Hematopoietic multipotent progenitor cell (in vitro differentiated cells): ENCODE measurements around the gene GPHB5. TPM values are rescaled to one million over a fixed set of nuclear protein-coding genes. Genes with fewer than 3 reads are reported as not detected.
"Not testable (repeated sequence)": the region's sequence is repeated elsewhere in the genome, so short reads cannot be mapped to it uniquely, and the experiment has no call there.

Source experiments
- DNase-seq, 3 donors: peaks; one replicate each; pipeline ENCODE4 v3.0.0-alpha.2; 2011 to 2015; ENCODE audit warnings: low read depth in 2 of 3, low spot score in 2 of 3
- total RNA-seq: library from RNA; depleted of rRNA; stranded (reverse); fragments of >200 nt; gene quantifications from one replicate; pipeline ENCODE4 v1.2.3, GENCODE V29; 2012

The GPHB5 gene
- total RNA-seq: not detected

- no peak for DNase-seq
Measured at GRCh38 chr14:63318835-63319234, at the start of gene GPHB5. Gene GPHB5, minus strand, starts transcription at chr14:63318935. Its CDS starts 1,086 bp downstream, at chr14:63317849.

- no peak for DNase-seq
Measured at GRCh38 chr14:63367742-63368364, 49.1 kb upstream of the GPHB5 start.

GRCh38 chr14:63362389-63362819, 43.7 kb upstream of the GPHB5 start:
- DNase-seq: no peak

- DNase-seq: no peak
Measured at GRCh38 chr14:63361790-63362189, 43.1 kb upstream of the GPHB5 start.

GRCh38 chr14:63357841-63358240, 39.1 kb upstream of the GPHB5 start:
- DNase-seq: no peak

GRCh38 chr14:63345826-63346225, 27.1 kb upstream of the GPHB5 start:
- no peak for DNase-seq

- no peak for DNase-seq
Measured at GRCh38 chr14:63344336-63344735, 25.6 kb upstream of the GPHB5 start.

- DNase-seq: no peak
Measured at GRCh38 chr14:63343878-63344277, 25.1 kb upstream of the GPHB5 start.

GRCh38 chr14:63342371-63342770, 23.6 kb upstream of the GPHB5 start:
- no peak for DNase-seq

GRCh38 chr14:63328787-63329737, 10.3 kb upstream of the GPHB5 start:
- no peak for DNase-seq

- no peak for DNase-seq
Measured at GRCh38 chr14:63326840-63327239, 8.1 kb upstream of the GPHB5 start.

- no peak for DNase-seq
Measured at GRCh38 chr14:63322897-63323573, 4.3 kb upstream of the GPHB5 start.

- DNase-seq: no peak
Measured at GRCh38 chr14:63322472-63322871, 3.7 kb upstream of the GPHB5 start.

- peak in 1 of 3 donors; percentile 6 for DNase-seq
Measured at GRCh38 chr14:63308723-63309317, 9.9 kb downstream of the GPHB5 start.

GRCh38 chr14:63304429-63304828, 14.3 kb downstream of the GPHB5 start:
- DNase-seq: not testable (repeated sequence)

- DNase-seq: no peak
Measured at GRCh38 chr14:63301891-63302534, 16.7 kb downstream of the GPHB5 start.

- no peak for DNase-seq
Measured at GRCh38 chr14:63300854-63301253, 17.9 kb downstream of the GPHB5 start.

- DNase-seq: no peak
Measured at GRCh38 chr14:63299351-63300110, 19.2 kb downstream of the GPHB5 start.

GRCh38 chr14:63297372-63298063, 21.2 kb downstream of the GPHB5 start:
- no peak for DNase-seq
